Iris pigment epithelial cell (primary cell): ENCODE measurements around the gene MSS51.
"Not testable (repeated sequence)": the region's sequence is repeated elsewhere in the genome, so short reads cannot be mapped to it uniquely, and the experiment has no call there.

Source experiments
- DNase-seq: peaks from one replicate; pipeline ENCODE4 v3.0.0-alpha.2; 2011; ENCODE audit warnings: low read depth

Gene MSS51

DNA sequence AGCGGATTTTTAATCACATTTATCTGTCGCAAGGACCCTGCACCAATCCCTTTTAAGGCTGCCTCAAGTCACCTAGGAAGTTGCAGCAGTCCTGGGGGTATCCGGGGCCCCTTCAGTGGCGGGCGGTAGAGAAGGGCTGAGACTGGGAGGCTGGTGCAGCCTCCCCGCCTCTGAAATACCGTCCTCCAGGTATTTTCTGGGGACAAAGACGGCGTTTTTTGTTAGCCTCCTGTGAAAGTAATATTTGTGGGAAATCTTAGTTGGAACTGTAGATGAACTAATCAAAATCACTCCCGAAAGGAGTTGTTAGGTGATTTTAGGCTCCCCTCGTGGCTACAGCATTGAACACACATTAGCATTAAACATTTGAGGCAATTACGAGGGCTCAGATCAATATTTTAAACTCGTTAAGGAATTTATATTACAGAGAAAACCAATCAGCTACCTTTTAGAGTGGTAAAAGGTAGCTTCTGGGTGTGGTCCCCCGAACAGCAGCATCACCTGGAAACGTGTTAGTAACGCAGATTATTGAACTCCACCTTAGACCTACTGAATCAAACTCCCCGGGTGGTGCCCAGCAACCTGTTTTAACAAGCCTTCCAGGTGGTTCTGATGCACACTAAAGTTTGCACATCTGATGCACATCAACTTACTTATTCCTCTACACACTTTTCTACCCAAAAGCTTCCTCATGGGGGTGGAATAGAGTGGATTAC, 19.0 kb downstream of the MSS51 start:
- DNase-seq, result peak; percentile 3

DNA sequence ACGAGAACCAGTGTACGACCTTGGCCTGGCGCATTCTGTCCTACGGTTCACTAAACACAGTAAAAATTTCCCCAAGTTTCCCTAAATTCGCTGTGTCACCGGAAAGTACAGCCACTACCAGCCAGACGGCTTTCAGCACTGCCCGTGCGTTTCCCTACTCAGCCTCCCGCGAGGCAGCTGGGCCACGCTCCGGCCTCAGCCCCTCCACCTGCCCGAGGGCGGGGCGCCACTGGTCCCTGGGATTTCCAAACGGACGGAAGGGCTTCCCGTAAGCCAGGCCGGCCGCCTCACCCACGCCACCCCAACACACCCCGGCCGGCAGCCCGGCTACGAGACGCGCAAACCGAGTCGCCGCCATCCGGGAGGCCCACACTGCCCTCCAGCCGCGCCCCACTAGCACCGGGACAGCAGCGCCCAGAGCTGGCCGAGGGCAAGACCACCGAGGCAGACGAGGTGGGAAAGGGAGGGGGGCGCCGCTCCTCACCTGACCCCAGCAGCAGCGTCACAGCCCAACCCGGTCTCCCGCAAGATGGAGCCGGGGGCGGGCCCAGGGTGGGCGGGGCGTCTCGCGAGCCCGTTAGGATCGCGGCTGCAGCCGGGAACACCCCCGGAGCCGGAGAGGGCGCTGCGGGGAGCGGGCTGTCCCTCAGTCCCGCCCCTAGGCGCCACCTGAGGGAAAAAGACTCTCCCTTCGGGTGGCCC, 19.7 kb downstream of the MSS51 start, which contains the start of gene ANXA7:
ANXA7 (minus strand) TSS at position 531 of the 702 bp plus-strand sequence. CDS start 13,202 bp downstream, outside the sequence.
- peak; percentile 86 for DNase-seq

DNA sequence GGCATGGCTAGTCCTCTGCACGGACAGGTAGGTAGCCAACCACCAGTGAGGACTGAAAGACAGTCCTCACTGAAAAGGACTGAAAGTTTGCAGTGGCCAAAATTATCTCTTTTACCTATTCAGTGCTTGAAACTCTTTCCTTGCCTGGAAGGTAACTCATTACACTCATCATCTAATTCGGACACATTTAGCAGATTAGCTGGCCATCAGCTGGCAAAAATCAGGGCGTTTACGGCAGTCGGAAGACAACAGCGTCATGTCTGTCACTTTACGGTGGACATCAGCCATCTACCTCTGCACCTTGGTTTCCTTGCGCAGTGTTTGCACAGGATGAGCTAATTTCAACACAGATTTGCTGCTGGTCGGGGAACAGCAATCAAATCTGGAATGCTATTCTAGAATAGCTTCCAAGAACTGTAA, 20.2 kb downstream of the MSS51 start:
- no peak for DNase-seq

DNA sequence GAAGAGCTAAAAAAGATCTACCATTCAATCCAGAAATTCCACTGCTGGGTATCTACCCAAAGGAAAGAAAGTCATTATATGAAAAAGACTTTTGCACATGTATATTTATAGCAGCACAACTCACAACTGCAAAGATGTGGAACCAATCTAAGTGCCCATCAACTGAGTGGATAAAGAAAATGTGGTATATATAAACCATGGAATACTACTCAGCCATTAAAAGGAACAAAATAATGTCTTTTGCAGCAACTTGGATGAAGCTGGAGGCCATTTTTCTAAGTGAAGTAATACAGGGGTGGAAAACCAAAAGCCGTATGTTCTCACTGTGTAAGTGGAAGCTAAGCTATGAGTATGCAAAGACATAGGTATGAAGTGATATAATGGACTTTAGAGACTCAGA, 22.5 kb downstream of the MSS51 start:
- DNase-seq, result no peak

DNA sequence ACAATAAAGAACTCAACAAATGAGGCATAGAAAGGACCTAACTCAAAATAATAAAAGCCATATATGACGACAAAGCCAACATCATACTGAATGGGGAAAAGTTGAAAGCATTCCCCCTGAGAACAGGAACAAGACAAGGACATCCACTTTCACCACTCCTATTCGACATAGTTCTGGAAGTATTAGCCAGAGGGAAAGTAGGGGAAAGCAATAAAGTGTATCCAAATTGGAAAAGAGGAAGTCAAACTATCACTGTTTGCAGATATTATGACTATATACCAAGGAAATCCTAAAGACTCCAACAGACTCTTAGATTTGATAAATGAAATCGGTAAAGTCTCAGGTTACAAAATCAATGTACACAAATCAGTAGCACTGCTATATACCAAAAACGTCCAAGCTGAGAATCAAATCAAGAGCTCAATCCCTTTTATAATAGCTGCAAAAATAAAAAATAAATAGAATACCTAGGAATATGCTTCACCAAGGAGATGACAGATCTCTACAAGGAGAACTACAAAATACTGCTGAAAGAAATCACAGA, 24.3 kb downstream of the MSS51 start:
- DNase-seq, result no peak

DNA sequence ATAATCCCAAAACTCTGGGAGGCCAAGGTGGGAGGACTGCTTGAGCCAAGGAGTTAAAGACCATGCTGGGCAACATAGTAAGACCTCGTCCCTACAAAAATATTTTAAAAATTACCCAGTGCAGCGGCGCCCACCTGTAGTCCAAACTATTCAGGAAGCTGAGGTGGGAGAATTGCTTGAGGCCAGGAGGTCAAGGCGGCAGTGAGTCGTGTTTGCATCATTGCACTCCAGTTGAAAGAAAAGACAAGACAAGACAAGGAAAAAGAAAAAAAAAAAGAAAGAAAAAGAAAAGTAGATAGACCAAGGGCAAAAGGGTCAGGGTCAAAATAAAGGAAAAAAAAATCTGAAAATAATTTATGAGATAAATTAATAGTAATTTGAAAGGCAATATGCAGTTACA, 25.3 kb downstream of the MSS51 start:
- no peak for DNase-seq

DNA sequence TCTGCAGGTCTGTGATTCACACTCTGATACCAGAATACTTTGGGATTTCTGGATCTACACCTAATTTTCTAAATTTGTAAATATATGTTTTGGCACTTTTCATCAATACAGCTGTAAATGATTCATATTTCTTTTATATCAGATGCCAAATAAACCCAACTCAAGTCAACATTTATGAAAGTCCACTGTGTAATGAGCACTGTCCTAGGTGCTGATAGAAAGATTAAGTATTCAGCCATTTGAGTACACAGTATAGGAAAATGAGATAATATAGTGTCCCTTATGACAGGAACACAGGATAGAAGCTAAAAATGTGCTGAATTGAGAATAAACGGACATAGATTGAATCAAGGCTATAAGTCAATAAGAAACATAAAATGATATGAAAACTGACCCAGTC, 25.9 kb downstream of the MSS51 start:
- peak; percentile 2 for DNase-seq

DNA sequence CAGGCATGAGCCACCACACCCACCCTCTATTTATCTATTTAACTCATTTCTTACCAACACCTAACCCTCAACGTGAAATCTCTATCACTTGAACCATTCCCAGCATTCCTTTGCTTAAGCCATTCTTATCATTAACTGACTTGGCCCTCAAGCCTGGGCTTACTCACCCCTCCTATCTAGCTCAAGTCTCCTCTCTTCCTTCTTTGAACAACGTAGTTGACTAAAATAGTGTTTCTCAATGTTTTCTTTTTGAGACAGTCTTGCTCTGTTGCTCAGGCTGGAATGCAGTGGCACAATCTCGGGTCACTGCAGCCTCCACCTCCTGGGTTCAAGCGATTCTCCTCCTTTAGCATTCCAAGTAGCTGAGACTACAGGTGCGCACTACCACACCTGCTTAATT, 26.5 kb downstream of the MSS51 start:
- DNase-seq, result peak; percentile 53

DNA sequence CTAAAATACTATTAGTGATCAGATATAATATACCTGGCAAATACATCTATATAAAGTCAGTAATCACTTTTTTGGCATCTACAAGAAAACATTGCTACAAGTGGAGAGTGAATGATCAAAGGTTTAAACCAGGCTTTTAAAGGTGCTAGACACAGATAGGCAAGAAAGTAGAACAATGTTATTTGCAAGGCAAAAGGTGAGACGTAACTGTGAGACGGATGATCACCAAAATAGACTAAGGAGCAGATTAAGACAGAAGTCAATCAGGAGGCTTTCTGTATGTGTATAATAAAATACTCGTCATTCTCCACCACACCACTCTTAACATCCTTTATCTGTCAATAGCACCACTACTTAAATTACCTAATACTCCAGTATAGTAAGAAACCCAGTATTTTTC, 27.8 kb downstream of the MSS51 start:
- DNase-seq, result no peak

DNA sequence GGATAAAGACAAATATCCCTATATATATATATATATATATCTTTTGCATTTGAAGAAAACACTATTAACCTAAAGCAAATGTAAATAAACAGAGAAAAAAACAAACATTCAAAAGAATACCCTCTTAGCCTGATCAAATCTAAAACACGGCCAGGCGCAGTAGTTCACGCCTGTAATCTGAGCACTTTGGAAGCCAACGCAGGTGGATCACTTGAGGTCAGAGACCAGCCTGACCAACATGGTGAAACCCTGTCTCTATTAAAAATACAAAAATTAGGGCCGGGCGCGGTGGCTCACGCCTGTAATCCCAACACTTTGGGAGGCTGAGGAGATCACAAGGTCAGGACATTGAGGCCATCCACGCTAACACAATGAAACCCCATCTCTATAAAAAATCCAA, 28.7 kb downstream of the MSS51 start:
- DNase-seq, result no peak

DNA sequence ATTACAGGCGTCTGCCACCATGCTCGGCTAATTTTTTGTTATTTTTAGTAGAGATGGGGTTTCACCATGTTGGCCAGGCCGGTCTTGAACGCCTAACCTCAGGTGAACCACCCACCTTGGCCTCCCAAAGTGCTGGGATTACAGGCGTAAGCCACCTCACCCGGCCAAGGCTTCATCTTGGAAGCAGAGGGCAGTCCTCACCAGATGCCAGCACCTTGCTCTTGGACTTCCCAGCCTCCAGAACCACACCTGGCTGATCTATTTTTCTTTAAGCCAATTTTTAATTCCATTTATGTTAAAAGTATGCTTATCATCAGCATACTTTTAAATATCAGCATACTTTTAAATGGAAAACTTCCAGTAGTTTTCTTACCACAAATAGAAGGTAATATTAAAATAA, 31.7 kb downstream of the MSS51 start:
- no peak for DNase-seq

DNA sequence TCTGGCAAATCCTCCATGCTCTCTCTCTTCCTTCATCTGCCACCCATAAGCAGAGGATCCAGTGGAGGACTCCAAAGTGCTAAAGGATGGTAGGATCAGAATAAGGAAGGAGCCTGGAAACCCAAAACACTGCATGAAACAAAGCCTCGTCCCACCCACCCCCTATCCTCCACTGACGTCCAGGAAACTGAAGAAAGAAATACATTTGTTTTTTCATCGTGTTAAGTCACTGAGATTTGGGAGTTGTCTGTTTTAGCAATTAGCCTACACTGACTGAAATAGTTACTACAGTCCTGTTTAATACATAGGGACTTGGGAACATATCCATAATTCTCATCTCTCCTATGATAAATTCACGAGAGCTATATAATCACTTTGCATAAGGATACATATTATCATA, 34.3 kb downstream of the MSS51 start:
- no peak for DNase-seq

DNA sequence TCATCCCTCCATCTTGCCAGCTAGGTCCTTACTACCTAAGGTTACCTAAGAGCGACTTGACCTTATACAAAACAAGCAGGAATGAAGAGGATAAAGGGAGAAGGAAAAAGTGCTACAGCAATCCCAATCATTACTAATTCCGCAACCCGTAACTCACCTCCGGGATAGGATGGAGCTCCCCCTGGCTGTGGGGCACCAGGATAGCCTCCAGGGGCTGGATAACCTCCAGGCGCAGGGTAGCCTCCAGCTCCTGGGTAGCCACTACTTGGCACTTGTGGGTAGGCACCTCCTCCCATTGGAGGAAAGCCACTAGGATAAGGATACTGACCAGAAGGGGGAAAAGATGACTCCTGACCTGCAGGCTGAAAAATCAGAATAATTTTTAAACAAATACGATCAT, 35.3 kb downstream of the MSS51 start:
- no peak for DNase-seq

DNA sequence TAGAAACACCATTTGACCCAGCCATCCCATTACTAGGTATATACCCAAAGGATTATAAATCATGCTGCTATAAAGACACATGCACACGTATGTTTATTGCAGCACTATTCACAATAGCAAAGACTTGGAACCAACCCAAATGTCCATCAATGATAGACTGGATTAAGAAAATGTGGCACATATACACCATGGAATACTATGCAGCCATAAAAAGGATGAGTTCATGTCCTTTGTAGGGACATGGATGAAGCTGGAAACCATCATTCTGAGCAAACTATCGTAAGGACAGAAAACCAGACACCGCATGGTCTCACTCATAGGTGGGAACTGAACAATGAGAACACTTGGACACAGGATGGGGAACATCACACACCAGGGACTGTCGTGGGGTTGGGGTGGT, 39.0 kb downstream of the MSS51 start:
- not testable (repeated sequence) for DNase-seq

DNA sequence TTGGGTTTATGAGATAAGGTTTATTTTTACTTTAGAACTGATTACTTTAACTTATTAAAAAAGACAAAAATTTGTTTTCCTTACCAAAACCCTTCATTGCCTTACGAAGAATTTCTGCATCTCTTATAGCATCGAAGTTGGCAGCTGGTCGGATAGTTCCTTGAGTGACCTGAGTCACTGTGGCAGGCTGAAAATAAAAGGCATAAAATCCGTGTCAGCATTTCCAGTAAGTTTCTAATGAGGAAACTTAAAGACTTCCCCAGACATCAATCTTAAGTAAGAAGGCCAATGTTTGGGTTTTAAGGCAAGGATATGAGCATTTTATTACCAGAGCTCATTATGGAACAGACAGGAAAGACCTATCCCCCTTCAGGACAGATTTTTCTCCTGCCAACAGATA, 45.1 kb downstream of the MSS51 start:
- no peak for DNase-seq

DNA sequence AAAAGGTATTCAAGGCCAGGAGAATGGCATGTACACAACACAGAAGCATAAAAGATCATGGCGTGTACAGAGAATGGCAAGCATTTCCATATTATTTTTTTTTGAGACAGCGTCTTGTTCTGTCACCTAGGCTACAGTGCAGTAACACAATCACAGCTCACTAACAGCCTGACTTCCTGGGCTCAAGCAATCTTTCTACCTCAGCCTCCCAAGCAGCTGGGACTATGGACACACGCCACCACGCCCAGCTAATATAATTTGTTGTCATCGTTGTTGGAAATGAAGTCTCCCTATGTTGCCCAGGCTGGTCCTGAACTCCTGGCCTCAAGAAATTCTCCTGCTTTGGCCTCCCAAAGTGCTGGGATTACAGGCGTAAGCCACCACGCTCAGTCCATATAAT, 46.8 kb downstream of the MSS51 start:
- DNase-seq, result no peak

DNA sequence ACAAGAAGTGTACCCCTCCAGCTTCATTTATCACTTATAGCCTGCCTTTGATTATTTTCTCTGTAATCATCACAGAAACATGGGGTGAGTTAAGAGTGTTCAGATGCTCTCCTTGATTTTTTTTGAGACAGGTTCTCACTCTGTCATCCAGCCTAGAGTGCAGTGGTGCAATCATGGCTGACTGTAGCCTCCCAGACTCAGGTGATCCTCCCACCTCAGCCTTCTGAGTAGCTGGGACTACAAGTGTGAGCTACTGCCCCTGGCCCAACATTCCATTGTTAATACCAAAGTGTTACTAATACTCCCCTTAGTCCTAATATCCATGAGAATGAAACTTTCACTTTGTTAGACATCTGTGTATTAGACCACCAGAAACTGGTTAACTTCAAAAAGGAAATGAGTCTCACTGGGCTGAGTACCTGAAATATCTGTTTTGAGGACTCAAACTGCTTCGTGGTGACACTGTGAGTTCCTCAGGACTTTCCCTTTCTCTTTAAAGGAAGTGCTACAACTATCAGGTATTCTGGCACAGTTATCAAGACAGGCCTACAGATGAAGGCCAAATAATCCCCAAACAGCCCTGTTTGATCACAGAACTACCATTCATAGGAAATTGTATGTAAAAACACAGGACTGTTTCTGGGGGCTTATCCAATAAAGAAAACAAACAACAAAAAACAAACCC, 54.2 kb downstream of the MSS51 start:
- no peak for DNase-seq

DNA sequence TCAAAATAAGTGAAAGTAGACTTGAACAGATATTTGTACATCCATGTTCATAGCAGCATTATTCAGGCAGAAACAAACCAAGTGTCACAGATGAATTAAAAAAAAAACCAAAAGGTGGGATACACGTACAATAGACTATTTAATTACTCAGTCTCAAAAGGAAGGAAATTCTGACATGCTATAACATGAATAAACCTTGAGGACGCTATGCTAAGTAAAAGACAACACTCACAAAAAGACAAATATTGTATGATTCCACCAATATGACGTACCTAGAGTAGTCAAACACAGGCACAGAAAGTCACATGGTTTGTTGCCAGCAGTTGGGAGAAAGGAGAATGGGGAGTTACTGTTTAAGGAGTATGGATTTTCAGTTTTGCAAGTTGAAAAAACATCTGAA, 56.7 kb downstream of the MSS51 start:
- no peak for DNase-seq
